Transverse colon (tissue), 4 donors: ENCODE measurements around the gene HNRNPM.

Experiments
- EP300 ChIP-seq: sonication (generic); formaldehyde crosslinking; IDR thresholded peaks from one replicate; pipeline ENCODE4 v1.6.1; 2017; ENCODE audit warnings: antibody characterized with exemption, low read depth
- POLR2A ChIP-seq: fragments of 450-650 bp; IDR thresholded peaks from one replicate; pipeline ENCODE4 v1.6.1; 2016; ENCODE audit warnings: antibody characterized with exemption, mild to moderate bottlenecking, moderate library complexity
- POLR2AphosphoS5 ChIP-seq, 3 donors: sonication (generic); formaldehyde crosslinking; IDR thresholded peaks; one replicate each; pipeline ENCODE4 v1.6.1; 2016; ENCODE audit warnings: antibody characterized with exemption in 3 of 3
- TF ChIP-seq, protein P1 (sequence below), 5 experiments: fragments of 200-600 bp in 3 of 5; fragments of 450-650 bp in 2 of 5; sonication (generic) in 3 of 5; IDR thresholded peaks; 1 replicate in 2 of 5; 2 replicates in 3 of 5; pipeline ENCODE4 v1.5.1; 2016 to 2017; ENCODE audit warnings: antibody characterized with exemption in 5 of 5, inconsistent platforms in 3 of 5, mild to moderate bottlenecking in 2 of 5, moderate library complexity in 1 of 5

- TF ChIP-seq POLR2AphosphoS5 (IDR thresholded peaks at IDR 0.05) = no peak
- no peak for TF ChIP-seq EP300
- TF ChIP-seq, protein P1, sequence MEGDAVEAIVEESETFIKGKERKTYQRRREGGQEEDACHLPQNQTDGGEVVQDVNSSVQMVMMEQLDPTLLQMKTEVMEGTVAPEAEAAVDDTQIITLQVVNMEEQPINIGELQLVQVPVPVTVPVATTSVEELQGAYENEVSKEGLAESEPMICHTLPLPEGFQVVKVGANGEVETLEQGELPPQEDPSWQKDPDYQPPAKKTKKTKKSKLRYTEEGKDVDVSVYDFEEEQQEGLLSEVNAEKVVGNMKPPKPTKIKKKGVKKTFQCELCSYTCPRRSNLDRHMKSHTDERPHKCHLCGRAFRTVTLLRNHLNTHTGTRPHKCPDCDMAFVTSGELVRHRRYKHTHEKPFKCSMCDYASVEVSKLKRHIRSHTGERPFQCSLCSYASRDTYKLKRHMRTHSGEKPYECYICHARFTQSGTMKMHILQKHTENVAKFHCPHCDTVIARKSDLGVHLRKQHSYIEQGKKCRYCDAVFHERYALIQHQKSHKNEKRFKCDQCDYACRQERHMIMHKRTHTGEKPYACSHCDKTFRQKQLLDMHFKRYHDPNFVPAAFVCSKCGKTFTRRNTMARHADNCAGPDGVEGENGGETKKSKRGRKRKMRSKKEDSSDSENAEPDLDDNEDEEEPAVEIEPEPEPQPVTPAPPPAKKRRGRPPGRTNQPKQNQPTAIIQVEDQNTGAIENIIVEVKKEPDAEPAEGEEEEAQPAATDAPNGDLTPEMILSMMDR (IDR thresholded peaks at IDR 0.05) = no peak
- no peak for TF ChIP-seq POLR2A
Observed at GRCh38 chr19:8454218-8454617, 9.4 kb downstream of the HNRNPM start.
